Esophagus mucosa (tissue), 1 donor: ENCODE measurements around the gene PDXP. TPM values are rescaled to one million over a fixed set of nuclear protein-coding genes. Genes with fewer than 3 reads are reported as not detected.
"Not testable (repeated sequence)": the region's sequence is repeated elsewhere in the genome, so short reads cannot be mapped to it uniquely, and the experiment has no call there.

ENCODE experiments used
- ATAC-seq: fragments of 200-7000 bp; cut with Tn5 transposase; one replicate; pipeline ENCODE4 v1.9.1; 2020
- total RNA-seq: library from RNA; stranded (reverse); gene quantifications from one replicate; pipeline ENCODE4 v1.2.4, GENCODE V29; 2023
- donor health status: DM: yes; HTN: yes; CAD: no.

PDXP gene
- total RNA-seq: 2.5 TPM

- ATAC-seq: peak; percentile 94
Observed at GRCh38 chr22:37658133-37659065, at the start of gene PDXP. Gene PDXP (plus strand): TSS chr22:37658723. CDS start chr22:37658783, 60 bp downstream.

- no peak for ATAC-seq
Observed at GRCh38 chr22:37609240-37610152, 49.0 kb upstream of the PDXP start.

- ATAC-seq: not testable (repeated sequence)
Observed at GRCh38 chr22:37610153-37610475, 48.4 kb upstream of the PDXP start.

GRCh38 chr22:37610480-37611129 is 47.9 kb upstream of the PDXP start:
- peak; percentile 39 for ATAC-seq

DNA sequence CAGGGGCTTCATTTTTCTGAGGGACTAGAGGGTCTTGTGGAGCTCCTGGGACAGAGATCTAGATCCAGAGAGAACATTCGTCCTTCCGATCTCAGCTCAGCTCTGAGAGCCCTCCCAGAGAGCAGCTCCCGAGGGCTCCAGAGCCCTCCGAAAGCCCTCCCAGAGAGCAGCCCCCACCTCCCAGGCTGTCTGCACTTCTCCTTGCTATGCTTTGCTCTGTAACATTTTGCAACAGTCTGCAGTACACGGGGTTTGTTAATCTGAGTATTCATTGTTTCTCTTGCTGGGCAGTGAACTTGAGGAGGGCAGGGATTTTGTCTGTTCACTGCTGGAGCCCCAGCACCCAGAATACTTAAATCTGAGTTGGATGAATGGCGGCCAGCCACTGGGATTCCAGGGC is 47.3 kb upstream of the PDXP start:
- ATAC-seq: no peak

DNA sequence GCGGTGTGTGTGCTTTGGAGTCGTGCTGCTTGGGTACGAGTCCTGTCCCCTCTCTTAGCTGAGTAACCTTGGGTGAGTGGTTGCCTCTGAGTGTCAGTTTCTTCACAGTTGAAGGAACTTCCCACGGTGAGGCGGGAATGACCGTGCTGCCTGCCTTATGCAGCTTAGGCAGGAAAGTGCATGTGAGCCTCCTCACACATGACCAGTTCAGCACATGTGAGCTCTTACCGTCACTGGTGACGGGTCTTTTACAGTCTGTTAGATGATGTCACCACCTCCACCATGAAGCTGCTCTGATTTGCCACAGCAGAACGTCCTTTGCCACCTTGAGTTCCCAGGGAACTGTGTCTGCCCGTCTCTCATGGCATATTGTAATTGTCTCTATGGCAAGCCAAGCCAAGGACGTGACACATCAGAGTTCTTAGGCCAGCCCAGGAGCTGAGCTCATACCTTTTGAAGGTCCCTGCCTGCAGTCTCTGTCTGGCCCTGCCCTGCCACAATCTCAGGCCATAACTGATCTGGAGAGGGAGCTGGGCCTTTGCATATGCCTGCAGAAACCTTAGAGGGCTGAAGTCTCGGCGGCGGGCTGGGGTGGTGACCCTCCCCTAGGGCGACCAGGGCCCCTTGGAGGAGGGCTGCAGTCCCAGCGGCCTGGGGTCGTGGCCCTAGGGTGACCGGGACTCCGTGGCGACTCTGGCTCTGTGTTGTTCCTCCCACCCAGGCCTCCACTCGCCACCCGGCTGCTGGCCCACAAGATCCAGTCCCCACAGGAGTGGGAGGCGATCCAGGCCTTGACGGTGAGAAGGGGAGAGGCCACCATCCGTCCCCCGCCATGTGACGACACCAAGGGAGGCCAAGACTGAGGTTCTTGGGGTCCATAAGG is 42.1 kb upstream of the PDXP start:
- ATAC-seq: peak; percentile 14

GRCh38 chr22:37617431-37617830 is 41.1 kb upstream of the PDXP start:
- no peak for ATAC-seq

- no peak for ATAC-seq
Observed at GRCh38 chr22:37618072-37618656, 40.4 kb upstream of the PDXP start.

GRCh38 chr22:37618674-37619073 is 39.8 kb upstream of the PDXP start:
- no peak for ATAC-seq

- ATAC-seq: no peak
Observed at GRCh38 chr22:37619991-37620390, 38.5 kb upstream of the PDXP start.

DNA sequence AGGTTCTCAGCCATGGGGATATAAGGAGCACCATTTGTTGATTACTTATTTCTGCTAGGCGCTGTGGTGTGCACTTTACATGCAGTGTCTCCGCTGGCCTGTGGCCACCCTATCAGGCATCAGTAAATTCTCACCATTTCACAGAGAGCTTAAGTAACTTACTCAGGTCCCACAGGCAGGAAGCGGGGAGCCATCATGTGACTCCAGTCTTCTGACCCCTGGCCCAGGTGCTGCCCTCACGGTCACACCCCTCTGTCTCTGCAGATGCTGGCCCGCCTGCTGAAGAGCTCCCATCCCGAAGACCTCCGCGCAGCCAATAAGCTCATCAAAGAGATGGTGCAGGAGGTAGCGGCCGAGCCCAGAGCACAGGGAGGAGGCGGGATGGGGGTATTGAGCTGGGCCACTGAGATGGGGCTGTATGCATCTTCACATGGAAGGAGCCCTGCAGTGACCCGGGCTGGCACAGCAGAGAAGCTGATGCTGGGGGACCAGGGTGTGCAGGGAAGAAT is 37.1 kb upstream of the PDXP start:
- no peak for ATAC-seq

DNA sequence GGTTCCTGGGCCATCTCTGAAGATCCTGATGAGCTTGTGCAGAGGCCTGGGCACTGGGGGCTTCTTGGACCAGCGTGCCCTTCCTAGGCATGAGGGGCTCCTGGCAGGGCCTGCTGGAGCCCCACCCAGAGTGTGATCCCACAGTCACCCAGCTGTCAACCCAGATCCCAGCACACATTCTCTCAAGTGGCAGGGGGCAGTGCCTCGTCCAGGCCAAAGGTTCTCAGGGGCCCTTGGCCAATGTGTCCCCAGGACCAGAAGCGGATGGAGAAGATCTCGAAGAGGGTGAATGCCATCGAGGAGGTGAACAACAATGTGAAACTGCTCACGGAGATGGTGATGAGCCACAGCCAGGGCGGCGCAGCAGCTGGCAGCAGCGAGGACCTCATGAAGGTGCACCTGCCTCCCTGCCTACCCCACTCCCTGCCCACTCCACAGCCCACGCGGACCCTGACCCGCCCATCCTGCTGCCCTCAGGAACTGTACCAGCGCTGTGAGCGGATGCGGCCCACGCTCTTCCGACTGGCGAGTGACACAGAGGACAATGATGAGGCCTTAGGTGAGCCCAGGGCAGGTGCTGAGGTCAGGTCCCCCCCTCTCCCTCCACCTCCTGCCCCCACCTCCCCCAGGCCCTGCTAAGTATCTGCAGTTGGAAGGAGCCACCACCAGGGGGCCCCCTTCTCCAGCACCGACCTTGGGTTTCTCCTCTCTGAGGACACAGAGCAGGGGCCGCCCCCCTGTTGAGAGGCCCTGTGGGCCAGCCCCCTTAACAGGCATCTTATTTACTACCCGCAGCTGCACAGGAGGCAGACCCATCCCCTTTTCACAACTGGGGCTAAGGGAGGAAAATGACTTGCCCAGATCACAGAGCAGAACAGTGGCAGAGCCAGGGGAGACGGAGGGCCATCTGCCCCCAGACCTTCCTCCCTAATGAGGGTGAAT is 35.2 kb upstream of the PDXP start:
- peak; percentile 56 for ATAC-seq

GRCh38 chr22:37624017-37624365 is 34.5 kb upstream of the PDXP start:
- ATAC-seq: peak; percentile 76

DNA sequence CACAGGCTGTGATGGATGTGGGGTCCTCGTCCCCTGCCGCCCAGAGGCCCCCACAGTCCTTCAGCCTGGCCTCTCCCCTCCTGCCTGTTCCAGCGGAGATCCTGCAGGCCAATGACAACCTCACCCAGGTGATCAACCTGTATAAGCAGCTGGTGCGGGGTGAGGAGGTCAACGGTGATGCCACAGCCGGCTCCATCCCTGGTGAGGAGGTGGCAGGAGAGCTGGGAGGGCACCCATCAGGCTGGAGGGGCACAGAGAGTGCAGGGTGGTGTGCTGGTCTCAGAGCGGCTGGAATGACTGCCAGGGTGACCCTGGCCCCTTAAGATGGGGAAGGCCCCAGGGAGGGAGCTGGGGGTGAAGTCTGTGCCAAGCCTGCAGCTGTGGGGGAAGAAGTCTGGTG is 33.6 kb upstream of the PDXP start:
- ATAC-seq: no peak

GRCh38 chr22:37625737-37626136 is 32.8 kb upstream of the PDXP start:
- peak; percentile 0 for ATAC-seq

DNA sequence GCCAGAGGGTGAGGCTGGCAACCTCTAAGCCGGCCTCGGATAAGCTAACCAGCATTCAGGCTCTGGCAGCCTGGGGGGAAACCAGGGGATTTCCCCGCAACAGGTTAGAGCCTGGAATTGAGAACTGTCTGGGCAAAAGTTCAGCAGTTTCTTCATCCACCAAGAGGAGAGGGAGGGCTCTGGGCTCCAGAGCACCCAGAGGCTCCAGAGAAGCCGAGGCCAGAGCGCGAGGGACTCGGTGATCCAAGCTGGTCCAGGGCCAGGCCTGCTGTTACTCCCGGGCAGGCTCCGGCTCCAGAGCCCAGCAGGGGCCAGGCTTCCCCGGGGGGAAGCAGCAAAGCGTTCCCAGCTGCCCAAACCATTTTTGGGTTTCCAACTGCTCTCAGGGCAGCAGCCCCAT is 32.4 kb upstream of the PDXP start:
- ATAC-seq: peak; percentile 34

GRCh38 chr22:37626556-37627075 is 31.9 kb upstream of the PDXP start:
- ATAC-seq: no peak

DNA sequence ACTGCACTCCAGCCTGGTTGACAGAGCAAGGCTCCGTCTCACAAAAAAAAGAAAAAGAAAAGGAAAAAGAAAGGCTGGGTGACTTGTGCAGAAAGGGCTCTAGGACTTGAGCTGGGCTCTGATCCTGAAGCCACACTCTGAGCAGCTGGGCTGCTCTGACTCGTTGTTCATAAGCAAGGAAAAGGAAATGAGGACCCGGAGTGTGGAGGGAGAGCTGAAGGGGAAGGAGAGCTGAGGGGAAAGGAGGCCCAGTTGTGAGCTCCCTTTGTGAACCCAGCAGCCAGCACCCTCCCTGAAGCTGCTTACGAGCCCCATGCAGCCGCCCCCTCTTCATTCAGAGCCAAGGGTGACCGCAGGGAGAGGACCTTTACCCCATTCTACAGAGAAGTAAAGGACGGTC is 31.4 kb upstream of the PDXP start:
- no peak for ATAC-seq

GRCh38 chr22:37627545-37627944 is 31.0 kb upstream of the PDXP start:
- ATAC-seq: no peak

GRCh38 chr22:37628830-37629229 is 29.7 kb upstream of the PDXP start:
- no peak for ATAC-seq
